Measurements from ENCODE around the gene SSH2.

GRCh38 chr17:29924786-29925185 is 5.2 kb downstream of the SSH2 start:
- TF ChIP-seq FOXM1 (IDR thresholded peaks at IDR 0.05; ENCODE audit: low read depth), result no peak
- TF ChIP-seq, protein P1, sequence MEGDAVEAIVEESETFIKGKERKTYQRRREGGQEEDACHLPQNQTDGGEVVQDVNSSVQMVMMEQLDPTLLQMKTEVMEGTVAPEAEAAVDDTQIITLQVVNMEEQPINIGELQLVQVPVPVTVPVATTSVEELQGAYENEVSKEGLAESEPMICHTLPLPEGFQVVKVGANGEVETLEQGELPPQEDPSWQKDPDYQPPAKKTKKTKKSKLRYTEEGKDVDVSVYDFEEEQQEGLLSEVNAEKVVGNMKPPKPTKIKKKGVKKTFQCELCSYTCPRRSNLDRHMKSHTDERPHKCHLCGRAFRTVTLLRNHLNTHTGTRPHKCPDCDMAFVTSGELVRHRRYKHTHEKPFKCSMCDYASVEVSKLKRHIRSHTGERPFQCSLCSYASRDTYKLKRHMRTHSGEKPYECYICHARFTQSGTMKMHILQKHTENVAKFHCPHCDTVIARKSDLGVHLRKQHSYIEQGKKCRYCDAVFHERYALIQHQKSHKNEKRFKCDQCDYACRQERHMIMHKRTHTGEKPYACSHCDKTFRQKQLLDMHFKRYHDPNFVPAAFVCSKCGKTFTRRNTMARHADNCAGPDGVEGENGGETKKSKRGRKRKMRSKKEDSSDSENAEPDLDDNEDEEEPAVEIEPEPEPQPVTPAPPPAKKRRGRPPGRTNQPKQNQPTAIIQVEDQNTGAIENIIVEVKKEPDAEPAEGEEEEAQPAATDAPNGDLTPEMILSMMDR (IDR thresholded peaks at IDR 0.05), result no peak
- TF ChIP-seq FOXJ3 (CRISPR knock-in tag; IDR thresholded peaks at IDR 0.05), result no peak
- no peak for TF ChIP-seq POLR2AphosphoS5 (IDR thresholded peaks at IDR 0.05; ENCODE audit: low read depth, low read length)
- no peak for TF ChIP-seq YY1 (IDR thresholded peaks at IDR 0.05; ENCODE audit: low read depth)
- TF ChIP-seq REST (IDR thresholded peaks at IDR 0.05; ENCODE audit: low read depth, low read length), result no peak
- TF ChIP-seq EZH2phosphoT487 (IDR thresholded peaks at IDR 0.05; ENCODE audit: borderline replicate concordance, low read depth), result no peak
- no peak for TF ChIP-seq RCOR1 (IDR thresholded peaks at IDR 0.05; ENCODE audit: low read length)
- no peak for TF ChIP-seq GABPA (IDR thresholded peaks at IDR 0.05; ENCODE audit: low read depth)
- TF ChIP-seq TAF1 (IDR thresholded peaks at IDR 0.05; ENCODE audit: borderline replicate concordance, low read depth, low read length), result no peak

Measured in SK-N-SH (cell line).